ENCODE data around the gene ABCA12.

Gene ABCA12

DNA sequence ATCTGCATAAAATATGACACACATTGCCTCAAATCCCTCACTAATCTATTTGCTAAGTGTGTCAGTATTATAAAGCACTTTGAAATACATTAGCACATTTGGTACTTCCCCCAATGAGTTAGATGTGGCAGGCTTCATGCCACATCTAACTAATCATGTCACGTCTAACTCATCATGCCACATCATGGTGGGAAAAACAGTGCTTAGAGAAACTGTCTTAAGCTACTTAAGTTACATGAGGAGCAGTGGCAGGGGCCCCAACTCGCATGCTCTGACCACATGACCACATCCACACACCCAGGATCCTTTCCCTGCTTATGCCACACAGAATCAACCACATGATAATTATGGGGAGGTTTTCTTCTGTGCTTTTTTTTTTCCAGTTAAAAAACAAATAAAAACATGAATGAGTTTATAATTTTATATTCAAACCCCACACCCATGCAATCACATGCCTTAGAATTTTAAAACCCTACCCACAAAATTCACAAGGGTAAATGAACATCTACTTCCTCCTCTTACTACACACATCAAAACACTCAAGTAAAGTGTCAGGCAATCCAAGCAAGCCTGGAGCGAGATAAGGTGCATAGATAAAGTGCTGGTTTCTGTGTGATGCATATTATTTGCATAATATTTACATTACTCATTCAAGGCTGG, 1.6 kb downstream of the ABCA12 start:
- DNase-seq (ENCODE audit: low read depth): peak; percentile 27
- no peak overlapping the region for H3K4me3 ChIP-seq (ENCODE audit: low read depth, low read length)
- TF ChIP-seq, protein P1, sequence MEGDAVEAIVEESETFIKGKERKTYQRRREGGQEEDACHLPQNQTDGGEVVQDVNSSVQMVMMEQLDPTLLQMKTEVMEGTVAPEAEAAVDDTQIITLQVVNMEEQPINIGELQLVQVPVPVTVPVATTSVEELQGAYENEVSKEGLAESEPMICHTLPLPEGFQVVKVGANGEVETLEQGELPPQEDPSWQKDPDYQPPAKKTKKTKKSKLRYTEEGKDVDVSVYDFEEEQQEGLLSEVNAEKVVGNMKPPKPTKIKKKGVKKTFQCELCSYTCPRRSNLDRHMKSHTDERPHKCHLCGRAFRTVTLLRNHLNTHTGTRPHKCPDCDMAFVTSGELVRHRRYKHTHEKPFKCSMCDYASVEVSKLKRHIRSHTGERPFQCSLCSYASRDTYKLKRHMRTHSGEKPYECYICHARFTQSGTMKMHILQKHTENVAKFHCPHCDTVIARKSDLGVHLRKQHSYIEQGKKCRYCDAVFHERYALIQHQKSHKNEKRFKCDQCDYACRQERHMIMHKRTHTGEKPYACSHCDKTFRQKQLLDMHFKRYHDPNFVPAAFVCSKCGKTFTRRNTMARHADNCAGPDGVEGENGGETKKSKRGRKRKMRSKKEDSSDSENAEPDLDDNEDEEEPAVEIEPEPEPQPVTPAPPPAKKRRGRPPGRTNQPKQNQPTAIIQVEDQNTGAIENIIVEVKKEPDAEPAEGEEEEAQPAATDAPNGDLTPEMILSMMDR (conservative IDR thresholded peaks at IDR 0.05; ENCODE audit: low read depth, low read length): no peak

DNA sequence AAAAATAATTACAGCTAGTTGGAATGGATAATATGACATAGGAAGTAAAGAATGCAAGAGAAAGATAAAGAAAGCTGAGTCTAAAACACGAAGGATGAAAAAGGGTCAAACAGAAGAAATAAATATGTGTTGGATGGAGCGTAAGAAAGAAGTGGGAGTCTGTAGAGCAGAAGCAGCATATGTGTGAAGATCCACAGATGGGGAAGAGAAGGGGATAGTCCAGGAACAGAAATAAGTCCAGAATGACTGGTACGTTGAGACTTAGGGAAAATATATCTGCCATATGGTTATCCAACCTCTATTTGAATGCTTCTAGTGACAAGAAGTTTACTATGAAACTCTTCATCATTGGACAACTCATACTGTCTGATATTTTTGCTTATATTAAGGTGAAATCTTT, 18.0 kb downstream of the ABCA12 start:
- H3K4me3 ChIP-seq (ENCODE audit: low read depth, low read length): no peak overlapping the region
- TF ChIP-seq, protein P1 (conservative IDR thresholded peaks at IDR 0.05; ENCODE audit: low read depth, low read length): no peak
- no peak for DNase-seq (ENCODE audit: low read depth)

DNA sequence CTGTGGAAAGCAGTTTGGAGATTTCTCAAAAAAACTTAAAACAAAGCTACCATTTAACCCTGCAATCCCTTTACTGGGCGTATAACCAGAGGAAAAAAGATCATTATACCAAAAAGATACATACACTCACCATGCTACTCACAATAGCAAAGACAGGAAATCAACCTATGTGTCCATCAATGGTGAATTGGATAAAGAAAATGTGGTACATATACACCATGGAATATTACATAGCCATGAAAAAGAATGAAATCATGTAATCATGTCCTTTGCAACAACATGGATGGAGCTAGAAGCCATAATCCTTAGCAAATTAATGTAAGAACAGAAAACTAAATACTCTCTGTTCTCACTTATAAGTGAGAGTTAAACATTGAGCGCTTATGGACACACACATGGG, 18.6 kb downstream of the ABCA12 start:
- TF ChIP-seq, protein P1 (conservative IDR thresholded peaks at IDR 0.05; ENCODE audit: low read depth, low read length): no peak
- no peak for DNase-seq (ENCODE audit: low read depth)
- no peak overlapping the region for H3K4me3 ChIP-seq (ENCODE audit: low read depth, low read length)

DNA sequence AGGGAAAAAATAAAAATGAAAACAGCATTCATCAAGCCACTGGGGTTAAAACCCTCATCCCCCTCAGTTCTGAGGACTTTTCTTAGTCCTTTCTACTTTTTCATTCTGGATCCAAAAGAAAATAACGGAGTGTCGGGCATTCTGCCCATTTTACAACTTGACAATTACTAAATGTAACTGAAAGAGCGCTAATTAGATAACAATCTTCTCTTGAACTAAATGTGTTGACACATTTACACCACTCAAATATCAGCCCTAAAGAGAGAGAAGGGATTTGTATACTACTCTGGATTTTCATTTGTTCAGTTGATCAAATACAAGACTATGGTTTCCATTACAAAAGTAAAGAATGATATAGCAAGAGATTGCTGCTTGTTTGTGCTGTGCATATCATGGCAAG, 27.5 kb downstream of the ABCA12 start:
- H3K4me3 ChIP-seq (ENCODE audit: low read depth, low read length): no peak overlapping the region
- no peak for DNase-seq (ENCODE audit: low read depth)
- TF ChIP-seq, protein P1 (conservative IDR thresholded peaks at IDR 0.05; ENCODE audit: low read depth, low read length): no peak

DNA sequence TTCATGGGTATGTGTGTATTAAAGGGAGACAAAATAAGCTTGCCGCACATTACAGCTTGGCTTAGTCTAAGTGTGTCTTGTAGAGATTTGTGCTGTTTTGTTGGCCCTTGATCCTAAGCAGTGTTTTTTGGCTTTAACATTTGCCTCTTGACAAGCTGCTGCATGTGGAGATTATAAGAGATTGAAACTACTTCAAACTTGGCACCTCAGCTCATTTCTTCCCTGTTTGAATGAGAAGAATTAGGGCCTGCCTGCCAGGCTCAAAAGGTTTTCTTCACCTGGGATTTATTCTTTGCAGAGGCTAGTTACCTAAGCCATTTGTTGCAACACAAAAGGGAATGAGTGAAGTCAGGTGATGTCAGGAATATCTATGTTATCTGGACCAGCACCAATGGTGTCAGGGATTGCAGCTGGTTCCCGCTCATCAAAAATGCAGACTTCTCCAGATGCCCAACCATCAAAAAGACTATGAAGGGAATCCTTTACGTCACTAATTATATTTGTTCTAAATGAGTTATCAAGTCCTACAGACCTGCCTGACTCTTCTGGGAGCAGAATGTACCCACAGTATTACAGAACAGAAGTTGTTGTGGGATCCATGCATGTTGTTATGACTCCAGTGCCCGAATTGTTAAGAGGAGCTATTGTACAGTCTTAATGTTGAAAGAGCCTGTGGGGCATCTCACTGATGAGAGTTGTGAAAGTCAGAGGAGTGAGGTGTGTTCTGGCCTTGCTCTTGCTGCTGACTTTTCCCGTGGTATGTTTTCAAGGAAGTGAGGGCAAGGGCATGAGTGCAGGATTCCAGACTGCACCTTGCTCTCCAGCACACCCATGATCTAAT, 31.0 kb downstream of the ABCA12 start:
- H3K4me3 ChIP-seq (ENCODE audit: low read depth, low read length): no peak overlapping the region
- TF ChIP-seq, protein P1 (conservative IDR thresholded peaks at IDR 0.05; ENCODE audit: low read depth, low read length): no peak
- DNase-seq (ENCODE audit: low read depth): no peak

DNA sequence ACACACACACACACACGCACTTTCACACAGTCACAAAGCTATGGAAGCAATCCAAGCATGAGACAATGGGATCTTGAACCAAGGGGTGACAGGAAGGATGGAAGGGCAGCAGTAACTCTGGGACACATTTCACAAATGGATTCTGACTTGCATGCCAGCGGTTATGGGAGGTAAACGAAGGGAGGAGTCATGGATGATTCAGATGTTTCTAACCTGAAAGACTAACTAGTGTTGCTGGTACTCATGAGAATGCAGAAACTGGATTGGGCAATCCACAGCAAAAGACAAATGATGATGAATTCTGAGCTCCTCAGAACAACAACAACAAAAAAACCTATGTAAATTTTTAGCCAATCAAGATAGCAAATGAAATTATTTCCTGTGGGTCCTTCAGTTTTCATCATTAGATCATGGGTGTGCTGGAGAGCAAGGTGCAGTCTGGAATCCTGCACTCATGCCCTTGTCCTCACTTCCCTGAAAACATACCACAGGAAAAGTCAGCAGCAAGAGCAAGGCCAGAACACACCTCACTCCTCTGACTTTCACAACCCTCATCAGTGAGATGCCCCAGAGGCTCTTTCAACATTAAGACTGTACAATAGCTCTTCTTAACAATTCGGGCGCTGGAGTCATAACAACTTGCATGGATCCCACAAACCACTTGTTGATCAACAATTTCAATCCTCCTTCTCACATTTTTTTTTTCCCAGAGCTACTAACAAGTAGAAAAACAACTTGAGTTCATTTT, 32.6 kb downstream of the ABCA12 start:
- DNase-seq (ENCODE audit: low read depth): peak; percentile 3
- TF ChIP-seq, protein P1 (conservative IDR thresholded peaks at IDR 0.05; ENCODE audit: low read depth, low read length): no peak
- no peak overlapping the region for H3K4me3 ChIP-seq (ENCODE audit: low read depth, low read length)

Data from choroid plexus epithelial cell (primary cell).